ENCODE data around the gene EXOC6B. TPM values are rescaled to one million over a fixed set of nuclear protein-coding genes. Genes with fewer than 3 reads are reported as not detected.

The EXOC6B gene
- total and polyA plus RNA-seq, 2 of the 8 experiments (the other 6 are each of a cell fraction or from before 2014, with no cell fraction given): 13.5 to 33.0 TPM

DNA sequence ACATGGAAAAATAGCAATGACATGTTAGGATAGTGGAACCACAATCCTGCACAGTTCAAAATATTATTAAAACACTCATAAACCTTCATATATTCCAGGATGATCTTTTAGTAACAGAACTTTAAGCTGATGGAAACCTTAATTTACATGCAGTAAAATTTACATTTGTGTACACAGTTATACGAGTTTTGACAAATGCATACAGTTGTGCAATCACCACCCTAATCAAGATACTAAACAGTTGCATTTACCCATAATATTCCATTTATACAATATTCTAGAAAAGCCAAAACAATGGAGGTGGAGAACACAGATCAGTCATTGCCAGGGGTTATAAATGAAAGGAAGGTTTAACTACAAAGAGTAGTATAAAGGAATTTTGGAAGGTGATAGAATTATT, 117.6 kb downstream of the EXOC6B start (continued):
- no peak for TF ChIP-seq FOSL1 (IDR thresholded peaks at IDR 0.05; ENCODE audit: insufficient read depth, low read depth, low read length)
